ENCODE data around the gene PLK1. TPM values are rescaled to one million over a fixed set of nuclear protein-coding genes. Genes with fewer than 3 reads are reported as not detected.

Gene PLK1
- total and polyA plus RNA-seq, 2 of the 13 experiments (the other 11 are each of a cell fraction or from before 2014, with no cell fraction given) = 71.5 to 76.3 TPM

DNA sequence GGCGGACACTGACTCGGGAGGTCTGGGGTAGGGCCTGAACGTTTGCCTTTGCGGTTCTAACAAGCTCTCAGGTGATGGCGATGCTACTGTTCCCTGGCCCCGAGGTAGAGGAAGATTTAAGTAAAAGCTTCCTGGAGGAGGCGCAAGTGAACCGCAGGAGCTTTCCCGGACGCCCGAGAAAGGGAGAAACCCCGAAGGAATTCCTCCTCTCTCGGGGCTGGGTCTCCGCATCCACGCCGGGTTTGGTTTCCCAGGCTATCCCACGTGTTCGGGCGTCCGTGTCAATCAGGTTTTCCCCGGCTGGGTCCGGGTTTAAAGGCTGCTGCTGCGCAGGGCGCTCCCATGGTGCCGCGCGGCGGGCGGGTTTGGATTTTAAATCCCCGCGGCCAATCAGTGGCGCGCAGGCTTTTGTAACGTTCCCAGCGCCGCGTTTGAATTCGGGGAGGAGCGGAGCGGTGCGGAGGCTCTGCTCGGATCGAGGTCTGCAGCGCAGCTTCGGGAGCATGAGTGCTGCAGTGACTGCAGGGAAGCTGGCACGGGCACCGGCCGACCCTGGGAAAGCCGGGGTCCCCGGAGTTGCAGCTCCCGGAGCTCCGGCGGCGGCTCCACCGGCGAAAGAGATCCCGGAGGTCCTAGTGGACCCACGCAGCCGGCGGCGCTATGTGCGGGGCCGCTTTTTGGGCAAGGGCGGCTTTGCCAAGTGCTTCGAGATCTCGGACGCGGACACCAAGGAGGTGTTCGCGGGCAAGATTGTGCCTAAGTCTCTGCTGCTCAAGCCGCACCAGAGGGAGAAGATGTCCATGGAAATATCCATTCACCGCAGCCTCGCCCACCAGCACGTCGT, at the start of gene PLK1 (continued):
- TF ChIP-seq, protein P1, sequence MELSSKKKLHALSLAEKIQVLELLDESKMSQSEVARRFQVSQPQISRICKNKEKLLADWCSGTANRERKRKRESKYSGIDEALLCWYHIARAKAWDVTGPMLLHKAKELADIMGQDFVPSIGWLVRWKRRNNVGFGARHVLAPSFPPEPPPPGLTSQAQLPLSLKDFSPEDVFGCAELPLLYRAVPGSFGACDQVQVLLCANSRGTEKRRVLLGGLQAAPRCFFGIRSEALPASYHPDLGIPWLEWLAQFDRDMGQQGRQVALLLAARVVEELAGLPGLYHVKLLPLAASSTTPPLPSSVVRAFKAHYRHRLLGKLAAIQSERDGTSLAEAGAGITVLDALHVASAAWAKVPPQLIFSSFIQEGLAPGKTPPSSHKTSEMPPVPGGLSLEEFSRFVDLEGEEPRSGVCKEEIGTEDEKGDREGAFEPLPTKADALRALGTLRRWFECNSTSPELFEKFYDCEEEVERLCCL (CRISPR knock-in tag; IDR thresholded peaks at IDR 0.05; ENCODE audit: borderline replicate concordance) = no peak
- no peak; the same call in 1 of the 2 replicates for TF ChIP-seq ZNF138 (CRISPR knock-in tag; IDR thresholded peaks at IDR 0.05; ENCODE audit: low read depth)
- peak; percentile 55; the same call in 1 of the 2 replicates for TF ChIP-seq ZNF33B (CRISPR knock-in tag; IDR thresholded peaks at IDR 0.05)
- TF ChIP-seq ZFP36L2 (CRISPR knock-in tag; IDR thresholded peaks at IDR 0.05) = no peak
- TF ChIP-seq, protein P2, sequence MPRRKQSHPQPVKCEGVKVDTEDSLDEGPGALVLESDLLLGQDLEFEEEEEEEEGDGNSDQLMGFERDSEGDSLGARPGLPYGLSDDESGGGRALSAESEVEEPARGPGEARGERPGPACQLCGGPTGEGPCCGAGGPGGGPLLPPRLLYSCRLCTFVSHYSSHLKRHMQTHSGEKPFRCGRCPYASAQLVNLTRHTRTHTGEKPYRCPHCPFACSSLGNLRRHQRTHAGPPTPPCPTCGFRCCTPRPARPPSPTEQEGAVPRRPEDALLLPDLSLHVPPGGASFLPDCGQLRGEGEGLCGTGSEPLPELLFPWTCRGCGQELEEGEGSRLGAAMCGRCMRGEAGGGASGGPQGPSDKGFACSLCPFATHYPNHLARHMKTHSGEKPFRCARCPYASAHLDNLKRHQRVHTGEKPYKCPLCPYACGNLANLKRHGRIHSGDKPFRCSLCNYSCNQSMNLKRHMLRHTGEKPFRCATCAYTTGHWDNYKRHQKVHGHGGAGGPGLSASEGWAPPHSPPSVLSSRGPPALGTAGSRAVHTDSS (CRISPR knock-in tag; conservative IDR thresholded peaks at IDR 0.05) = 0 out of 2 replicates have a peak, but pooled peaks have one; percentile 45
- TF ChIP-seq ZNF678 (CRISPR knock-in tag; IDR thresholded peaks at IDR 0.05) = no peak
- TF ChIP-seq ZBTB14 (CRISPR knock-in tag; IDR thresholded peaks at IDR 0.05) = peak; percentile 45; the same call in 1 of the 2 replicates
- peak; percentile 97 for TF ChIP-seq NFYC (CRISPR knock-in tag; IDR thresholded peaks at IDR 0.05)
- TF ChIP-seq, protein P3, sequence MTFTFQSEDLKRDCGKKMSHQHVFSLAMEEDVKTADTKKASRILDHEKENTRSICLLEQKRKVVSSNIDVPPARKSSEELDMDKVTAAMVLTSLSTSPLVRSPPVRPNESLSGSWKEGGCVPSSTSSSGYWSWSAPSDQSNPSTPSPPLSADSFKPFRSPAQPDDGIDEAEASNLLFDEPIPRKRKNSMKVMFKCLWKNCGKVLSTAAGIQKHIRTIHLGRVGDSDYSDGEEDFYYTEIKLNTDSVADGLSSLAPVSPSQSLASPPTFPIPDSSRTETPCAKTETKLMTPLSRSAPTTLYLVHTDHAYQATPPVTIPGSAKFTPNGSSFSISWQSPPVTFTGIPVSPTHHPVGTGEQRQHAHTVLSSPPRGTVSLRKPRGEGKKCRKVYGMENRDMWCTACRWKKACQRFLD (CRISPR knock-in tag; IDR thresholded peaks at IDR 0.05; ENCODE audit: borderline replicate concordance) = peak; percentile 25; the same call in 1 of the 2 replicates
- TF ChIP-seq, protein P4, sequence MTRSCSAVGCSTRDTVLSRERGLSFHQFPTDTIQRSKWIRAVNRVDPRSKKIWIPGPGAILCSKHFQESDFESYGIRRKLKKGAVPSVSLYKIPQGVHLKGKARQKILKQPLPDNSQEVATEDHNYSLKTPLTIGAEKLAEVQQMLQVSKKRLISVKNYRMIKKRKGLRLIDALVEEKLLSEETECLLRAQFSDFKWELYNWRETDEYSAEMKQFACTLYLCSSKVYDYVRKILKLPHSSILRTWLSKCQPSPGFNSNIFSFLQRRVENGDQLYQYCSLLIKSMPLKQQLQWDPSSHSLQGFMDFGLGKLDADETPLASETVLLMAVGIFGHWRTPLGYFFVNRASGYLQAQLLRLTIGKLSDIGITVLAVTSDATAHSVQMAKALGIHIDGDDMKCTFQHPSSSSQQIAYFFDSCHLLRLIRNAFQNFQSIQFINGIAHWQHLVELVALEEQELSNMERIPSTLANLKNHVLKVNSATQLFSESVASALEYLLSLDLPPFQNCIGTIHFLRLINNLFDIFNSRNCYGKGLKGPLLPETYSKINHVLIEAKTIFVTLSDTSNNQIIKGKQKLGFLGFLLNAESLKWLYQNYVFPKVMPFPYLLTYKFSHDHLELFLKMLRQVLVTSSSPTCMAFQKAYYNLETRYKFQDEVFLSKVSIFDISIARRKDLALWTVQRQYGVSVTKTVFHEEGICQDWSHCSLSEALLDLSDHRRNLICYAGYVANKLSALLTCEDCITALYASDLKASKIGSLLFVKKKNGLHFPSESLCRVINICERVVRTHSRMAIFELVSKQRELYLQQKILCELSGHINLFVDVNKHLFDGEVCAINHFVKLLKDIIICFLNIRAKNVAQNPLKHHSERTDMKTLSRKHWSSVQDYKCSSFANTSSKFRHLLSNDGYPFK (CRISPR knock-in tag; IDR thresholded peaks at IDR 0.05; ENCODE audit: borderline replicate concordance) = peak; percentile 74; the same call in 1 of the 2 replicates
- TF ChIP-seq ZNF17 (CRISPR knock-in tag; IDR thresholded peaks at IDR 0.05) = peak; percentile 81
- peak; percentile 99 for TF ChIP-seq ZBTB2 (CRISPR knock-in tag; IDR thresholded peaks at IDR 0.05; ENCODE audit: low read depth)
- peak; percentile 99 for TF ChIP-seq MXD4 (CRISPR knock-in tag; IDR thresholded peaks at IDR 0.05)
- no peak; the same call in 1 of the 2 replicates for TF ChIP-seq IRF1 (CRISPR knock-in tag; IDR thresholded peaks at IDR 0.05; ENCODE audit: low read depth)
- TF ChIP-seq ZNF562 (CRISPR knock-in tag; IDR thresholded peaks at IDR 0.05; ENCODE audit: borderline replicate concordance) = peak; percentile 99
- no peak for TF ChIP-seq MTF1 (CRISPR knock-in tag; IDR thresholded peaks at IDR 0.05)
- TF ChIP-seq RFXANK (CRISPR knock-in tag; IDR thresholded peaks at IDR 0.05) = 0 out of 2 replicates have a peak, but pooled peaks have one; percentile 28

Measured in HepG2 (cell line).